Measurements from ENCODE around the gene SSNA1. TPM values are rescaled to one million over a fixed set of nuclear protein-coding genes. Genes with fewer than 3 reads are reported as not detected.

Gene SSNA1
- total and polyA plus RNA-seq, 9 of the 15 experiments (the other 6 are each of a cell fraction or from before 2014, with no cell fraction given), result 1.9 to 130 (median 57.1) TPM

DNA sequence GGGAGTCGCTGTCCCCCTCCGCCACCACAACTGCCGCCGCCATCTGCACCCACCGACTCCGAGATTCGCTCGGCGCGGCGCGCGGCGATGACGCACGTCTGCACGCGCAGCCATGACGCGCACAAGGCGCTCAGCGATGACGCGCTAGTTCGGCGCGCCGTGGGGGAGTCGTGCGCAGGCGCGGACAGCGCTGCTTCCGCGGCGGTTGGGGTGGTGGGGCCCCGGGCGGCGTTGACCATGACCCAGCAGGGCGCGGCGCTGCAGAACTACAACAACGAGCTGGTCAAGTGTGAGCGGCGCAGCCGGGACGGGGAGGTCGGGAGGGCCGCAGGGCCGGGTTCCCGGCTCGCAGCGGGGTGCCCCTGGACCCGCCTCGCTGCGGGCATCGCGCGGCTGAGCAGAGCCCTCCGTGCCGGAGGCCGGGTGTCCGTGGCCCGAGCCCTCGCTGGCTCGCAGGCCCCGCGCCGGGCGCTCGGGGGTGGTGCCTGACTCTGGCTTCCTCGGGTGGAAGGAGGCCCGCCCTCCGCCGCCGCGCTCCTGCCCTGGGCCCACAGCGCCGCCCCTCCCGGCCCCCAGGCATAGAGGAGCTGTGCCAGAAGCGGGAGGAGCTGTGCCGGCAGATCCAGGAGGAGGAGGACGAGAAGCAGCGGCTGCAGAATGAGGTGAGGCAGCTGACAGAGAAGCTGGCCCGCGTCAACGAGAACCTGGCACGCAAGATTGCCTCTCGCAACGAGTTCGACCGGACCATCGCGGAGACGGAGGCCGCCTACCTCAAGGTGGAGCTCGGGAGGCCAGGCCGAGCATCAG, at the start of gene SSNA1, which contains the start of gene ANAPC2 (continued):
- TF ChIP-seq USF1 (CRISPR knock-in tag; IDR thresholded peaks at IDR 0.05) (peak; percentile 64), ELF1 (tag; IDR thresholded peaks at IDR 0.05) (peak; percentile 74), ZC3H11A (IDR thresholded peaks at IDR 0.05; ENCODE audit: low read depth, low read length) (no peak), ZNF316 (IDR thresholded peaks at IDR 0.05) (no peak), DMBX1 (CRISPR knock-in tag; IDR thresholded peaks at IDR 0.05; ENCODE audit: borderline replicate concordance) (no peak), PHF8 (IDR thresholded peaks at IDR 0.05; ENCODE audit: borderline replicate concordance, low read length) (peak; percentile 91; the same call in 1 of the 2 replicates), ZNF282 (CRISPR knock-in tag; IDR thresholded peaks at IDR 0.05) (no peak), CBFA2T3 (IDR thresholded peaks at IDR 0.05) (peak; percentile 19; the same call in 1 of the 2 replicates), MEF2A (IDR thresholded peaks at IDR 0.05; ENCODE audit: control insufficient read depth, low read depth, low read length) (no peak), ZNF212 (CRISPR knock-in tag; IDR thresholded peaks at IDR 0.05) (no peak), ZNF12 (CRISPR knock-in tag; IDR thresholded peaks at IDR 0.05) (no peak; the same call in 1 of the 2 replicates), FOS (IDR thresholded peaks at IDR 0.05; ENCODE audit: extremely low read depth, insufficient read length) (no peak), HMGXB4 (CRISPR knock-in tag; IDR thresholded peaks at IDR 0.05) (peak; percentile 72; the same call in 1 of the 2 replicates), ZNF354B (CRISPR knock-in tag; IDR thresholded peaks at IDR 0.05) (no peak), BRF1 (IDR thresholded peaks at IDR 0.05; ENCODE audit: borderline replicate concordance, extremely low read depth, insufficient read length) (no peak), SETDB1 (IDR thresholded peaks at IDR 0.05; ENCODE audit: low read length) (peak; percentile 86), TRIM24 (IDR thresholded peaks at IDR 0.05) (0 out of 4 replicates have a peak, but pooled peaks of 1 of the 2 experiments have one; percentile 16), HSF4 (CRISPR knock-in tag; IDR thresholded peaks at IDR 0.05; ENCODE audit: borderline replicate concordance) (no peak), ZBTB34 (CRISPR knock-in tag; IDR thresholded peaks at IDR 0.05) (no peak)
- TF ChIP-seq, protein P1, sequence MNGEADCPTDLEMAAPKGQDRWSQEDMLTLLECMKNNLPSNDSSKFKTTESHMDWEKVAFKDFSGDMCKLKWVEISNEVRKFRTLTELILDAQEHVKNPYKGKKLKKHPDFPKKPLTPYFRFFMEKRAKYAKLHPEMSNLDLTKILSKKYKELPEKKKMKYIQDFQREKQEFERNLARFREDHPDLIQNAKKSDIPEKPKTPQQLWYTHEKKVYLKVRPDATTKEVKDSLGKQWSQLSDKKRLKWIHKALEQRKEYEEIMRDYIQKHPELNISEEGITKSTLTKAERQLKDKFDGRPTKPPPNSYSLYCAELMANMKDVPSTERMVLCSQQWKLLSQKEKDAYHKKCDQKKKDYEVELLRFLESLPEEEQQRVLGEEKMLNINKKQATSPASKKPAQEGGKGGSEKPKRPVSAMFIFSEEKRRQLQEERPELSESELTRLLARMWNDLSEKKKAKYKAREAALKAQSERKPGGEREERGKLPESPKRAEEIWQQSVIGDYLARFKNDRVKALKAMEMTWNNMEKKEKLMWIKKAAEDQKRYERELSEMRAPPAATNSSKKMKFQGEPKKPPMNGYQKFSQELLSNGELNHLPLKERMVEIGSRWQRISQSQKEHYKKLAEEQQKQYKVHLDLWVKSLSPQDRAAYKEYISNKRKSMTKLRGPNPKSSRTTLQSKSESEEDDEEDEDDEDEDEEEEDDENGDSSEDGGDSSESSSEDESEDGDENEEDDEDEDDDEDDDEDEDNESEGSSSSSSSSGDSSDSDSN (IDR thresholded peaks at IDR 0.05; ENCODE audit: borderline replicate concordance in 1 of 2, low read depth in 2 of 2, low read length in 2 of 2), result peak; percentile 33 to 90; a peak in 2 of 4 replicates
